NCI-H1436 treated with DMSO at 0.1 percent for 48 hours (cell line): Measurements from ENCODE around the gene SNAPC4.

Experiments used
- DNase-seq: peaks from one replicate; lab custom pipeline; 2025; lab: John Stamatoyannopoulos, UW

SNAPC4 gene, protein sequence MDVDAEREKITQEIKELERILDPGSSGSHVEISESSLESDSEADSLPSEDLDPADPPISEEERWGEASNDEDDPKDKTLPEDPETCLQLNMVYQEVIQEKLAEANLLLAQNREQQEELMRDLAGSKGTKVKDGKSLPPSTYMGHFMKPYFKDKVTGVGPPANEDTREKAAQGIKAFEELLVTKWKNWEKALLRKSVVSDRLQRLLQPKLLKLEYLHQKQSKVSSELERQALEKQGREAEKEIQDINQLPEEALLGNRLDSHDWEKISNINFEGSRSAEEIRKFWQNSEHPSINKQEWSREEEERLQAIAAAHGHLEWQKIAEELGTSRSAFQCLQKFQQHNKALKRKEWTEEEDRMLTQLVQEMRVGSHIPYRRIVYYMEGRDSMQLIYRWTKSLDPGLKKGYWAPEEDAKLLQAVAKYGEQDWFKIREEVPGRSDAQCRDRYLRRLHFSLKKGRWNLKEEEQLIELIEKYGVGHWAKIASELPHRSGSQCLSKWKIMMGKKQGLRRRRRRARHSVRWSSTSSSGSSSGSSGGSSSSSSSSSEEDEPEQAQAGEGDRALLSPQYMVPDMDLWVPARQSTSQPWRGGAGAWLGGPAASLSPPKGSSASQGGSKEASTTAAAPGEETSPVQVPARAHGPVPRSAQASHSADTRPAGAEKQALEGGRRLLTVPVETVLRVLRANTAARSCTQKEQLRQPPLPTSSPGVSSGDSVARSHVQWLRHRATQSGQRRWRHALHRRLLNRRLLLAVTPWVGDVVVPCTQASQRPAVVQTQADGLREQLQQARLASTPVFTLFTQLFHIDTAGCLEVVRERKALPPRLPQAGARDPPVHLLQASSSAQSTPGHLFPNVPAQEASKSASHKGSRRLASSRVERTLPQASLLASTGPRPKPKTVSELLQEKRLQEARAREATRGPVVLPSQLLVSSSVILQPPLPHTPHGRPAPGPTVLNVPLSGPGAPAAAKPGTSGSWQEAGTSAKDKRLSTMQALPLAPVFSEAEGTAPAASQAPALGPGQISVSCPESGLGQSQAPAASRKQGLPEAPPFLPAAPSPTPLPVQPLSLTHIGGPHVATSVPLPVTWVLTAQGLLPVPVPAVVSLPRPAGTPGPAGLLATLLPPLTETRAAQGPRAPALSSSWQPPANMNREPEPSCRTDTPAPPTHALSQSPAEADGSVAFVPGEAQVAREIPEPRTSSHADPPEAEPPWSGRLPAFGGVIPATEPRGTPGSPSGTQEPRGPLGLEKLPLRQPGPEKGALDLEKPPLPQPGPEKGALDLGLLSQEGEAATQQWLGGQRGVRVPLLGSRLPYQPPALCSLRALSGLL (N-terminal part only)

DNA sequence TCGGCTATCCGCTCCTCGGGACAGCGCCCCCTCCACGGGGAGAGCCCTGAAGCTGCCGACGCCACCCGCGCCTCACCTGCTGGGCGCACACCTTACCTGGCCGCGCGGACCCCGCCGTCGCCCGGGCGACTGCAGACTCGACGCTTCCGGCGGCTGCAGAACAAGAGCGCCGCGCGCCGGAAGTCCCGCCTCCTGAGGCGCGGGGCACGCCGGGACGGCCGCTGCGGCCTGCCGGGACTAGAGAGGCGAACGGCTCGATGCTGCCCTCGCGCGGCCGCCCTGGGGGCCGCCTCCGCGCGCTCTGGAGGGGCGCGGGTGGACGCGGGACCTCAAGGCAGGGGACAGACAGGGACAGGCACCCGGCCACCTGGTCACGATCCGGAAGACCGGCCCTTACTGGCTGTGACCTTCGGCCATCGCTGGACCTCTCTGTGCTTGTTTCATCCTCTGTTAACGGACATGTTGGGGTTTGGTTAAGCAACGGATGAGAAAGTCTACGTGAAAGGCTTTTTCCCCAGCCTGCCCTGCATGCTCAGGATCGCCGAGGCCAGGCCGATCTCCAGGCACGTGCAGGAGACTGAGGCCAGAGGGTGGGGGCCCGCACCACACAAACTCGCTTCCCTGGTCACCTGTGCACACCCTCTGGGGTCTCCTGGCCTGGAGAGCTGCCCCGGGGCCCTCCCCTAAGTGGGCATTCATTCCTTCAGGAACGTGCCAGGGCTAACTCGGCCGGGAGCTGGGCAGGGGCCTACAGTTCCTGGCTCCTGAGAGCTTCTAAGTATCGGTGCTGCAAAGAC, at the start of gene SNAPC4:
SNAPC4 (minus strand) TSS at position 133 of the 797 bp plus-strand sequence. CDS start 1,742 bp downstream, outside the sequence.
- peak; percentile 45 for DNase-seq

DNA sequence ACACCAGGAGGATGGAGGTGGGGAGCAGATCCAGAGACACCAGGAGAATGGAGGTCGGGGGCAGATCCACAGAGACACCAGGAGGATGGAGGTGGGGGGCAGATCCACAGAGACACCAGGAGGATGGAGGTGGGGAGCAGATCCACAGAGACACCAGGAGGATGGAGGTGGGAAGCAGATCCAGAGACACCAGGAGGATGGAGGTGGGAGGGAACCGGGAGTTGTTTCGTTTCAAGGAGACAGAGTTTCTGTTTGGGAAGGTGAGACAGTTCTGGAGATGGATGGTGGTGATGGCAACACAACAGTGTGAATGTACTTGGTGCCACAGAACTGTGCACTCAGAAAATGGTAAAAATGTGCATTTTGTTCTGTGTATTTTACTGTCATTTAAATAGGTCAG, 48.7 kb upstream of the SNAPC4 start:
- DNase-seq, result no peak

DNA sequence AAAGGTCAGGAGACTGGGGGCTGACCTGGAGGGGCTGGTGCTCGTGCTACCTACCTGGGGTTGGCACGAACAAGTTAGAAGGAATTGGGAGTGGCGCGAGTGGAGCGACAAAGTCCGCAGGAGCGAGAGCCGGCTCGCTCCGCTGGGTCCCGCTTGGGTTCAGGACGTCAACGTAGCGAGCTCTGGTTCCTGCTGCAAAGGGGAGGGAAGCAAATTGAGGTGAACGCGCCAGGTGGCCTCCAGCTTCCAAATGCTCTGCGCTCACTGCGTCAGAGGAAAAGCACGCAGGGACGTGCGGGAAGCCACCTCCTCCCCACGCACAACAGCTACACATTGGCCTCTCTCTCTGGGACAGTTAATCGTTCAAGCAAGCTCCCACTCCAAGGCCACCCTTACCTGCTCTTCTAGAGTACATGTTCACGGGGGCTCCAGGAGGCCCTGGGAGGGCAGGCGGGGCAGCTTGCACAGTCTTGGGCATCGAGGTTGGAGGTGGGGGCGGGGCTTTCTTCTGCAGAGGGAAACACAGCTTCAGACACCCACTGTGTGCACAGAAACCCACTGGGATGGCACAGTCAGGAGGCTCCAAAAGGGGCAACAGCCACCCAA, 47.3 kb upstream of the SNAPC4 start:
- no peak for DNase-seq

DNA sequence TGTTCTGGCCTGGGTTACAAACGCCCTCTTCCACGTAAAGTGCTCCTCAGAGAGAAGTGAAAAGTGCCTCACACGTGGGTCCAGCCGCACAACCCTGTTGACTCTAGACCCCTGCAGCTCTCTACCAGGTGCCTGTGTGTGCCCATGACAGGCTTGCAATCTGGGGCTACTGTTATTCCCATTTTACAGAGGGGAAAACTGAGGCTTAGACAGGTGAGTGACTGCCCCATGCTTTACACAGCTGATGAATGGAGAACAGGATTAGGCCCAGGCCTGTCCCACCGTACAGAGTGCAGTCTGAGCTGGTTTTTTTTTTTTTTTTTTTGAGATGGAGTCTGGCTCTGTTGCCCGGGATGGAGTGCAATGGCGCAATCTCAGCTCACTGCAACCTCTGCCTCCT, 45.8 kb upstream of the SNAPC4 start:
- no peak for DNase-seq

DNA sequence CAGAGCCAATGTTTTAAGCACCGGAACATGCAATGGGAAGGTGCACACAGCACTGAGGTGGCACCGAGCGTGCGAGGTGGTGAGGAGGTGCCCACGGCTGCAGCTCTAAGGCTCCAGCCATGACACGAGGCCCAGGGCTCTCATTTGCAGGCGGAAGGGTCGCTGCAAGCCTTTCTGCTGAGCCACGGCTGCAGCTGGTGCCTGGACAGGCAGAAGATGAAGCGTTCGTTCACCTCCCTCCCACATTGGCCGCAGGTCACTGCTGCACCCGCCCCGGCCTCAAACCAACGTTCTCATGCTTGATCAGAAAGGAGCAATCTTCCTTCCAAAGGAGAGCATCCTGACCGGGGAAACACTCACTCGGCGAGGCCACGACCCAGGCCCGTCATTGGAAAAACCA, 44.1 kb upstream of the SNAPC4 start:
- no peak for DNase-seq

DNA sequence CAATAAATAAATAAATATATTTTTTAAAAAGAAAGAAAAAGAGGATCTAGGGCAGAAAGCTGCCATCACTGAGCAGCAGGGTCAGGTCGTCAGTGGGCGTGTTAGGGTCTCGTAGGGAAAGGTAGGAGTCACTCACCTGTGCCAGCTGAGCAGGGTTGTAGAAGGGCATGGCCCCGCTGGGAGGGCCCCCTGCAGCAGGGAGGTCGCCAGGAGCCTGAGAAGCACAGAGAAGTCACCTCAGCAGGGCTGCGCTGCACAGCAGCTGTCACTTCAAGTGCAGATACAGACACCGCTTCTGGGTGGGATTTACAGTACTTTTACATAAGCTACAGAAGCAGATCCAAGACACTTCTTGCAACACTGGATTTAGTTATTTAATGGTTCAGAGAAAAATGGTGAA, 43.7 kb upstream of the SNAPC4 start:
- DNase-seq, result no peak

DNA sequence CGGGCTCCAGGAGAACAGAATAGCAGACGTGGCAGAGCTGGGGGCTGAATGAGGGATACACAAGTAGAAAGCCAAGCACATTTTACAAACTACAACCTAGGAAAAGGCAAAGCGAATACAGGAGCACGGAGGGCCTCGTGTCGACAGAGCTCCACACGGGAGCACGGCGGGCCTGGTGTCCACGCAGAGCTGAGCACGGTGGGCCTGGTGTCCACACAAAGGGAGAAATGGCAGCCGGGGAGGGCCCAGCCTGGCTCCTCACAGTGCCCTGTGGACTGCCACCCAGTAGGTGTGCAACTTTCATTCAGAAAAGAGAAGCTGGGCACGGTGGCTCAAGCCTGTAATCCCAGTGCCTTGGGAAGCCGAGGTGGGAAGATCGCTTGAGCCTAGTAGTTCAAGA, 43.1 kb upstream of the SNAPC4 start:
- no peak for DNase-seq

DNA sequence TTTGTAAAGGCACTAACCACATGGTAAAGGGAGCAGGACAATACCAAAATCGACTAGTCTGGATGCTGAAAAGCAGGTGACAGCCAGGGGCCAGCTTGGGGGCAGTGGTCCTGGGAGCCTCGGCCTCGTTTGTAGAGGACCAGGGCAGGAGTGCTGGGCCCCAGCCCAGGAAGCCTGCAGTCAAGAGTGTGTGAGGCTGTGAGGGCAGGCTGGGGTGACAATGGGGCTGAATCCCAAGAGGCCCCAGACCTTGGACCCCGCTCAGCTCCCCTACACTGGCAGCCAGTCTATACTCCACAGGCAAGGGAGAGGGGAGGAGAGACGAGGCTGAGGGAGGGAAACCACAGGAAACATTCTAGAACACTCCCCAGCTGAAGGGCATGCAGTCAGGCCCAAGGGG, 42.3 kb upstream of the SNAPC4 start:
- DNase-seq, result no peak

DNA sequence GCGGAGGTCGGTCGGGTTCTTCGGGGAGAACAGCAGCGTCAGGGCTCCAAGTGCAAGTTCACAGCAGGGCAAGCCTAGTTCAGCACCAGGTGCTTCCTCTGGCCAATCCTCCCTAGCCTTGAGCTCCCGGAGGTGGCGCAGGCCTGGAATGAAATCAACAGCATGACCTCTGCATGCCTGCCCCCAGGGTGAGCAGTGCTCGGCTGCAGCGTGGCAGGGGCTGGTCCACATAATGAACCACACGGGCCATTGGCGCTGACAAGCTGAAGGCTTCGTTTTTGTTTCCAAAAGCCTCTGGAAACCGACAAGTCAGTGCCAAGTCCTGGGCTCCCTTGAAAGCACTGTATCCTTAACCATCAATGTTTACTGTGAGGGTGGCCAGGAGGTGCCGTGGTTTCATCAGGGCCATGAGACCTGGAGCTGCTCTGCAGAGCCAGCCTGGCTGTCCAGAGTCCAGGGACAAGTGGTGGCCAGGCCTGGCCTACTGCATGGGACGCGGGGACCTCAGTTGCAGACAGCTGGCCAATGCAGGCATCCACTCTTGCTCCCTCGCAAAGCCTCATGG, 41.8 kb upstream of the SNAPC4 start:
- DNase-seq, result no peak

DNA sequence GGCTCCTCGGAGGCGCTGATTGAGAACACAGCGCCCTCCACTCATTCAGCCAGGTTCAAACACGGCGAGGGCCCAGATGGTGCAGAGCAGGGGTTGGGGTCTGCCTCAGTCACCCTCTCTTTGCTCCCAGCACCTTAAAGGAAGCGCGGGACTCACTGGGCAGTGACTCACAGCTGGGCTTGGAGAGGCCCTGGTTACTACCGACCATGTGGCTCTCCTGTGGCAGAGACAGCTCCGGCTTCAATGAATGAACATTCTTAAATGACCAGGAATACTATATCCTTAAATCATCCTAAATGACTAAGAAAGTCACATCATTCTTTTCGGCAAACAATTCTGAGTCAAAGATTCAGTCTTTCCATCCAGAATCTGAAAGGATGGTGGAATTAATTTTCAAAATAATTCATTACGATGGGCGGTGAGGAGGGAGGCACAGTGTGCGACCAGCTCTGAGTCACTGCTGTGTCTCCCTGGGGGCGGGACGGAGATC, 41.3 kb upstream of the SNAPC4 start:
- DNase-seq, result no peak

DNA sequence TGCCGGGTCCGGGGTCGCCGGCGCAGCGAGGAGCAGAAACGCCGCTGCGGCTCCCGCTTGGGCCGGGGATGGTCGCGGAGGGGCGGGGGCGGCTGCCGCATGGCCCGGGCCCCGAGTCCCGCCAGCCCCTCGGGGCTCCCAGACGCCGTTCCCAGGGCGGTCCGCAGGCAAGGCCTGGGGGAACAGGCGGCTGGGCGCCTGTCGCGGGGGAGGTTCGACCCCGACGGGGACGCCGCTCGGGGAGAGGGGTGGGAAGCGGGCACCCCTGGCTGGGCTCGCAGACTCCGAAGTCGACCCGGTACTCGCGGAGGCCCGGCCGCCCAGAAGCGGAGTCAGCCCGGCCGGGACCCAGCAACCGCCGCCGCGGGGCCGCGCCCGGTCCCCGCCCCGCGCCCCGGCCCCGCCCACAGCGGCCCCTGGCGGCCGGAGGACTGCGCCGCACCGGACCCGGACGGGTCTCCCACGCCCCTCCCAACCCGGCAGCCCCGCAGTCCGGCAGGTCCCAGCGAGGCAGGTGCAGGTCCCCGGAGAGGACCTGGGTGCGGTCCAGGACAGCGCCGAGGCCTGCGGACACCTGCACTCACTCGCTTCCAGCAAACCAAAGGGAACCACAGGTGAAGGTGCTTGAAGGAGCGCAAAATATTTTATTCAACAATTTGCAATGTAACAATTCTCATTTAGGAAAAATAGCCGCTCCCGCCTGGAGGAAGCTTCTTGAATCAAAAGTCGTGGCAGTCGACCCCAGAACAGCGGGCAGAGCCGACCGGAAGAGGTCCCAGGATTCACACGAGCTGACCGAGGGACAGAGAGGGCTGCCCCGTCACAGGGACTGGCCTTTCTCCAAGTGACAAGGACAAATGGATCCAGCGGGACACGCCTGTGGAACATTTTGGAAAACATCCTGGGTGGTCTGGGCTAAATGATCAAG, 39.8 kb upstream of the SNAPC4 start, which contains the start of gene INPP5E:
INPP5E (minus strand) TSS at position 365 of the 928 bp plus-strand sequence. CDS start 426 bp downstream, outside the sequence.
- DNase-seq, result no peak

DNA sequence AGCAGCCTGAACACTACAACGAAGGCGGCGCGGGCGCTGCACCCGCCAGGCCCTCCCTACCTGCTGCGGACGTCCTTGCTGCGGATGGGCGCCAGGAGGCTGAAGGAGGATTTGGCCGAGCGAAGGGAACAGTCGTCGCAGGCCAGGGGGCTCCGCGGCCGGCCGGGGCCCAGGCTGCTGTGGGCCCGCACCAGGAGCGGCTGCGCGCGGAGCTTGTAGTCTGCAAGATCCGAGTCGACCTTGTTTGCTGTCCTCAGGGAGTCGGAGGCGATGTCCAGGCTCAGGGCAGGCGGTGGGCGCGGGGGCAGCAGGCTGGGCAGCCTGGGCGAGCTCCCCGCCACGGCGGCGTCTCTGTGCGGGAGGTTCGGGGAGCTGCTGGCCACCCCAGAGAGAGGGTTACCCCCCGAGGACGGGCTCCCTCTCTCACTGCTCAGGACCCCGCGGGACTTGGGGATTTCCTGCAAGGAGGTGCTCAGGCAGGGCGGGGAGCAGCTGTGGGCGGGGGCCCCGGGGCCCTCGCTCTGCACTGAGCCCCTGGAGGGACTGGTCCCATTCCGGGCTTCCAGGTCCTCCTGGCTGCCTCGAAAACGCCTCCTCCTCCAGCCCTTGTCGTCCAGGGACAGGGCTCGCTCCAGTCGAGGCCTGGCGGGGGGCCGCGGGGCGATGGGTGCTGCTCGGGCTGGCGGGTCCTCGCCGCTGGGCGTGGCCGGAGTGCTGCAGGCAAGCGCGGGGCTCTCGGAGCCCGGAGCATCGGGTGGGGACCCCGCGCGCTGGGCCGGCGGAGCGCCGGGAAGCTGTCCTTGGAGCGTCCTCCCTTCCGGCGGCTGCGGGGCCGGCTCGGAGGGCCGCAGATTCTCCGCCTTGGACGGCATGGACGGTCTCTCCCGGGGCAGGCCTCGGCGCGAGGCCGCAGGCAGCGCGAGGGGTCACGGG, 38.8 kb upstream of the SNAPC4 start:
- no peak for DNase-seq

DNA sequence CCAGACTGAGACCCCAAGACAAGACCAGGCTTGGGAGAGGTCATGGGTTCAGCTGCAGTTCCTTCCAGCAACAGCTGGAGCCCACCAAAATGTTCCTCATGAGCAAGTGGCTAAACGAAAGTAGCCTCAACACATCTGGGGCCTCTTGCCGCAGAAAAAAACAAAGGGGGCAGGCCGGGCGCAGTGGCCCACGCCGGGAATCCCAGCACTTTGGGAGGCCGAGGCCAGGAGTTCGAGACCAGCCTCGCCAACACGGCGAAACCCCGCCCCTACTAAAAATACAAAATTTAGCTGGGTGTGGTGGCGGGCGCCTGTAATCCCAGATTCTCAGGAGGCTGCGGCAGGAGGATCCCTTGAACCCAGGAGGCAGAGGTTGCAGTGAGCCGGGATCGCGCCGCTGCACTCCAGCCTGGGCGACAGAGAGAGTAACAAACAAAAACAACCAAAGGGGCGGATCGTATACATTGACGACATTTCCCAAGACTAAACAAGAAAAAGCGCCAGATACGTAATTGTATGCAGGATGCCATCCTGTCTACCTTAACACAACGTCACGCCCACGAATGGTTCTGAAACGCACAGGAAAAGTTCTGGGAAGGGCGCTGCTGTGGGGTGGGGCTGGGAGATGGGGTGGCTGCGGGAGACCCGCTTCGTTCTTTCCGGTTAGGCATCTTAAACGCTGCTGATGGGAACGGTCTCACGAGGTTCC, 38.0 kb upstream of the SNAPC4 start:
- no peak for DNase-seq

DNA sequence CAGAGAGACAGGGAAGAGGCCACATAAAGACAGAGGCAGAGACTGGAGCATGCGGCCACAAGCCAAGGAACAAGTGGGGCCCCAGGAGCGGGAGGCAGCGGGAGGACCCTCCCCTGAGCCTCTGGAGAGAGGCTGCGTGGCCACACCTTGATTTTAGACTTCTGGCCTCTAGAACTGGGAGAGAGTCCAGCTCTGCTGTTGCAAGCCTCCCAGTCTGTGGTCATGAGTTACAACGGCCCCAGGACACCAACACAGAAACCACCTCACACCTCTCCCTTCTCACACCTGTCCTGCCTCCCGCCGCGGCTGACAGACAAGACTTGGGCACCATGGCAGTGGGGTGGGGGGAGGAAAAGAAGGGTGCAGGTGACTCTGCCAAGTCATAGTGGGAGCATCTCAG, 37.5 kb upstream of the SNAPC4 start:
- DNase-seq, result no peak

DNA sequence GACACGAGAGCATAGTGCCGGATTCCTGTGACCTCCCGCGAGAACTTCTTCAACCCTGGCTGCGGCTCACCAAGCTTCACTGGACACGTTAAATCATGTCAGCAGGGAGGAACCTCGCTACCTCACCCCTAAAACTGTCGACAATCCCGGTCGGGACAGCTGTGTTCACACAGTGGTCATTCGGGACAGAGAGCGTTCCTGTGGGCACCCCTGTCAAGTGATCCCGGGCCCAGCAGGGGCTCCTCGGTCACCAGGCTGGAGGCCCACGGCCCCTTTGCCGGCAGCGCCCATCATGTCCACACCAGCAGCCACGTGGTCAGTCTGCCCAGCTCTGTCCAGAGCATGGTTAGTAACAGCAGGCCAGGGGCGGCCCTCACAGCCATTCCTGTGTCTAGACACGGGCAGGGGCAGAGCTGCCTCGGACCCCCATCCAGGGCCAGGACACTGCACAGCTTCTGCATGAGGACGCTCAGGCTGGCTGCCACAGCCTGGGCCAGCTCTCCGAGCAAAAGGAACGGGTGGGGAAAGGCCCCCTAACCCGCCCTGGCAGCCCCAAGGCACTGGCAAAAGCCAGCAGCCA, 36.2 kb upstream of the SNAPC4 start:
- DNase-seq, result no peak

DNA sequence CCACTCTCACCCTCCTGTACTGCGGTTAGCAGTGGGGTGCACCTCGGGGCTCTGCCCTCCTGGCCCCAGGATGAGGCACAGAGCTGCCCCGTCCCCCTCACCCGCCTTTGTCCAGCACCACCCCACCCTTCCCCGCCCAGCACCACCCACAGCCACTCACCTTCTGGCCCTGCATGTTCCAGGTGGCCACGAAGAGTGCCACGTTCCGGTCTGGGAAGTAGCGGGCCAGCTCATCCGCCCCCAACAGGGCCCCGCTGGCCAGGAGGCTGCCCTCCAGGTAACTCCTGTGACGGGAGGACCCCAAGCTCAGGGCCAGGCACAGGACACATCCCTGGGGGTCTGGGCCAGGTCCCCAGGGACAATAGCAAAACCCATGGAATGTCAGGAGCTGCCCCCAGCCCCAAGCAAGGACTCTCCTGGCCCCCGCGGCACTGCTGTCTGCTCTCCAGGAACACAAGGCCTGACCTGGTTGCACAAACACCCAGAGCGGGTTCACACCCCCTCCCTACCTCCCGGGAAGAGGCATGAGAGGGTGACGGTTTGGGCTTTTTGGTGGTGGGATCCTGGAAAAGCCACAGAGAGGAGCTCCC, 34.7 kb upstream of the SNAPC4 start:
- DNase-seq, result no peak
